ENCODE measurements around the gene MIEN1. TPM values are rescaled to one million over a fixed set of nuclear protein-coding genes. Genes with fewer than 3 reads are reported as not detected.
A peak's percentile ranks its signal among the peaks of the same experiment; 100 is the strongest.

Gene MIEN1
- total and polyA plus RNA-seq, 2 of the 13 experiments (the other 11 are each of a cell fraction or from before 2014, with no cell fraction given): 40.6 to 56.6 TPM

DNA sequence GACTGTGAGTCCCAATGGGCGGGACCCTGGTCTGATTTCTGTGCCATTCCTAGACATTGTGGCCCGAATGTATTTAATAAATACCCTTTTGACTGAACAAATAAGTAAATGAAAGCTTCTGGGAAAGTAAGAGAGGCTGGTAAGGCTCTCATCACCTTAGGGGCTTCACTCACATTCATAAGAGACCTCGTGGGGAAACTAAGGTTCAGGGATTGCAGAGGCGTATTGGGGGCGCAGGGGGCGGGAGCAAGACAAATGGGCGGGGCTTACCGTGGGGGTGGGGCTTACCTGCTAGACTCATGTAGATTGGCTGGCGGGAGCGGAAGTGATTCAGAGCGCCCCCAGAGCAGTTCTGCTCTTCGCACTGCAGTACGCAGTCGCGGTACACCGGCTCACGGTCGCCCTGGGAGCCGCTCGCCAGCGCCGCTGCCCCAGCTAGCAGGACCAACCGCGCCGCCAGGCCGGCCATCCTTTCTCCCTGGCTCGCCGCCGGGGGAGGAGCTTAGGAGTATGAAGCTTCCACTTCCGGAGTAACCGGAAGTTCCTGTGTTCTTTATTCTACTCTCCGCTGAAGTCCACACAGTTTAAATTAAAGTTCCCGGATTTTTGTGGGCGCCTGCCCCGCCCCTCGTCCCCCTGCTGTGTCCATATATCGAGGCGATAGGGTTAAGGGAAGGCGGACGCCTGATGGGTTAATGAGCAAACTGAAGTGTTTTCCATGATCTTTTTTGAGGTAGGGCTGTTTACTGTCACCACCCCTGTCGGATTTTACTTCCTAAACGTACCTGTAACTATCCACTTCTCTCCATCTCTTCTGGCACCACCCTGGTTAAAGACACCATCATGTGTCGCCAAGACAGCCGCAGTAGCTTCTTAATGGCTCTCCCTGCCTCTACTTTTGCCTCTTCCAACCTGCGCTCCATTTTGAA, 42.5 kb downstream of the MIEN1 start, which contains the start of gene PGAP3 (continued):
- TF ChIP-seq GATA4 (IDR thresholded peaks at IDR 0.05; ENCODE audit: borderline replicate concordance, low read depth): no peak; the same call in 1 of the 2 replicates
- peak; percentile 87 for TF ChIP-seq ASH2L (IDR thresholded peaks at IDR 0.05; ENCODE audit: insufficient read length, low read depth, low read length)
- peak; percentile 91 for TF ChIP-seq GATAD1 (CRISPR knock-in tag; IDR thresholded peaks at IDR 0.05)
- no peak for TF ChIP-seq HDAC6 (IDR thresholded peaks at IDR 0.05; ENCODE audit: low read depth, low read length)
- TF ChIP-seq ZNF563 (CRISPR knock-in tag; IDR thresholded peaks at IDR 0.05): peak; percentile 80
- TF ChIP-seq ELF3 (CRISPR knock-in tag; IDR thresholded peaks at IDR 0.05): peak; percentile 19; the same call in 1 of the 2 replicates
- no peak for TF ChIP-seq PREB (CRISPR knock-in tag; IDR thresholded peaks at IDR 0.05)
- TF ChIP-seq ZNF382 (CRISPR knock-in tag; IDR thresholded peaks at IDR 0.05; ENCODE audit: borderline replicate concordance): no peak
- TF ChIP-seq STAG1 (CRISPR knock-in tag; IDR thresholded peaks at IDR 0.05): peak; percentile 19; the same call in 1 of the 2 replicates
- peak; percentile 77 for TF ChIP-seq HNRNPLL (IDR thresholded peaks at IDR 0.05; ENCODE audit: low read depth, low read length, poor library complexity, severe bottlenecking)
- peak; percentile 78 to 86 for TF ChIP-seq POLR2A (IDR thresholded peaks at IDR 0.05; ENCODE audit: insufficient read depth in 1 of 2, low read depth in 2 of 2, low read length in 2 of 2)
- no peak for TF ChIP-seq ZNF230 (CRISPR knock-in tag; IDR thresholded peaks at IDR 0.05)
- no peak for TF ChIP-seq MYNN (CRISPR knock-in tag; IDR thresholded peaks at IDR 0.05; ENCODE audit: low read depth)
- TF ChIP-seq, protein P1, sequence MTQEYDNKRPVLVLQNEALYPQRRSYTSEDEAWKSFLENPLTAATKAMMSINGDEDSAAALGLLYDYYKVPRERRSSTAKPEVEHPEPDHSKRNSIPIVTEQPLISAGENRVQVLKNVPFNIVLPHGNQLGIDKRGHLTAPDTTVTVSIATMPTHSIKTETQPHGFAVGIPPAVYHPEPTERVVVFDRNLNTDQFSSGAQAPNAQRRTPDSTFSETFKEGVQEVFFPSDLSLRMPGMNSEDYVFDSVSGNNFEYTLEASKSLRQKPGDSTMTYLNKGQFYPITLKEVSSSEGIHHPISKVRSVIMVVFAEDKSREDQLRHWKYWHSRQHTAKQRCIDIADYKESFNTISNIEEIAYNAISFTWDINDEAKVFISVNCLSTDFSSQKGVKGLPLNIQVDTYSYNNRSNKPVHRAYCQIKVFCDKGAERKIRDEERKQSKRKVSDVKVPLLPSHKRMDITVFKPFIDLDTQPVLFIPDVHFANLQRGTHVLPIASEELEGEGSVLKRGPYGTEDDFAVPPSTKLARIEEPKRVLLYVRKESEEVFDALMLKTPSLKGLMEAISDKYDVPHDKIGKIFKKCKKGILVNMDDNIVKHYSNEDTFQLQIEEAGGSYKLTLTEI (CRISPR knock-in tag; conservative IDR thresholded peaks at IDR 0.05): no peak
- peak; percentile 59; the same call in 1 of the 2 replicates for TF ChIP-seq CREM (IDR thresholded peaks at IDR 0.05)
- TF ChIP-seq CREM (CRISPR knock-in tag; IDR thresholded peaks at IDR 0.05): no peak
- no peak for TF ChIP-seq ZNF713 (CRISPR knock-in tag; IDR thresholded peaks at IDR 0.05)
- TF ChIP-seq ATF4 (CRISPR knock-in tag; IDR thresholded peaks at IDR 0.05): peak; percentile 31 to 39; a peak in 1 of 4 replicates
- 0 out of 2 replicates have a peak, but pooled peaks have one; percentile 49 for TF ChIP-seq ZNF12 (CRISPR knock-in tag; IDR thresholded peaks at IDR 0.05)
- peak; percentile 82; the same call in 1 of the 2 replicates for TF ChIP-seq MAF1 (CRISPR knock-in tag; IDR thresholded peaks at IDR 0.05; ENCODE audit: borderline replicate concordance)
- no peak for TF ChIP-seq ZNF343 (CRISPR knock-in tag; IDR thresholded peaks at IDR 0.05)
- TF ChIP-seq, protein P2, sequence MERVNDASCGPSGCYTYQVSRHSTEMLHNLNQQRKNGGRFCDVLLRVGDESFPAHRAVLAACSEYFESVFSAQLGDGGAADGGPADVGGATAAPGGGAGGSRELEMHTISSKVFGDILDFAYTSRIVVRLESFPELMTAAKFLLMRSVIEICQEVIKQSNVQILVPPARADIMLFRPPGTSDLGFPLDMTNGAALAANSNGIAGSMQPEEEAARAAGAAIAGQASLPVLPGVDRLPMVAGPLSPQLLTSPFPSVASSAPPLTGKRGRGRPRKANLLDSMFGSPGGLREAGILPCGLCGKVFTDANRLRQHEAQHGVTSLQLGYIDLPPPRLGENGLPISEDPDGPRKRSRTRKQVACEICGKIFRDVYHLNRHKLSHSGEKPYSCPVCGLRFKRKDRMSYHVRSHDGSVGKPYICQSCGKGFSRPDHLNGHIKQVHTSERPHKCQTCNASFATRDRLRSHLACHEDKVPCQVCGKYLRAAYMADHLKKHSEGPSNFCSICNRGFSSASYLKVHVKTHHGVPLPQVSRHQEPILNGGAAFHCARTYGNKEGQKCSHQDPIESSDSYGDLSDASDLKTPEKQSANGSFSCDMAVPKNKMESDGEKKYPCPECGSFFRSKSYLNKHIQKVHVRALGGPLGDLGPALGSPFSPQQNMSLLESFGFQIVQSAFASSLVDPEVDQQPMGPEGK (CRISPR knock-in tag; IDR thresholded peaks at IDR 0.05): peak; percentile 77; the same call in 1 of the 2 replicates
- peak; percentile 66; the same call in 1 of the 2 replicates for TF ChIP-seq SNAPC2 (CRISPR knock-in tag; IDR thresholded peaks at IDR 0.05)
- no peak for TF ChIP-seq GLI4 (CRISPR knock-in tag; IDR thresholded peaks at IDR 0.05; ENCODE audit: borderline replicate concordance)
- TF ChIP-seq ZNF256 (CRISPR knock-in tag; conservative IDR thresholded peaks at IDR 0.05): peak; percentile 92

Data from HepG2 (cell line).